Psoas muscle (tissue), 8 donors: ENCODE measurements around the gene OPN4. TPM values are rescaled to one million over a fixed set of nuclear protein-coding genes. Genes with fewer than 3 reads are reported as not detected.

Source experiments
- ATAC-seq, 4 donors: fragments of 200-7000 bp; cut with Tn5 transposase; one replicate each; pipeline ENCODE4 v1.9.1; 2020; ENCODE audit warnings: moderate library complexity in 3 of 4, mild to moderate bottlenecking in 2 of 4
- DNase-seq, 2 donors: peaks; one replicate each; pipeline ENCODE4 v3.0.0-alpha.2; 2020
- H3K27ac ChIP-seq: fragments of 200-600 bp; one replicate; pipeline ENCODE4 v1.8.0; 2022
- H3K27me3 ChIP-seq, 3 donors: fragments of 200-600 bp in 1 of 3; one replicate each; pipeline versions ENCODE4 v1.6.1 to v1.8.0; 2013 to 2022; ENCODE audit warnings: low read length in 2 of 3, mild to moderate bottlenecking in 2 of 3, moderate library complexity in 1 of 3; ENCODE audit not compliant: insufficient read depth in 3 of 3
- H3K36me3 ChIP-seq, 2 donors: fragments of 200-600 bp in 1 of 2; one replicate each; pipeline versions ENCODE4 v1.6.1 to v1.8.0; 2013 to 2022; ENCODE audit warnings: low read depth in 1 of 2, mild to moderate bottlenecking in 1 of 2, moderate library complexity in 1 of 2; ENCODE audit not compliant: insufficient read depth in 1 of 2
- H3K4me1 ChIP-seq: fragments of 200-600 bp; one replicate; pipeline ENCODE4 v1.8.0; 2022
- H3K4me3 ChIP-seq: fragments of 200-600 bp; one replicate; pipeline ENCODE4 v1.8.0; 2022; ENCODE audit warnings: mild to moderate bottlenecking
- H3K9me3 ChIP-seq: fragments of 200-600 bp; one replicate; pipeline ENCODE4 v1.8.0; 2022
- WGBS, 3 donors: extraction: QIAGEN DNeasy Blood & Tissue Kit; methylation state at CpG; one replicate each; pipeline versions ENCODE4 v1.1.6 to v1.1.7; 2013; 5-methylcytosine and 5-hydroxymethylcytosine counted together
- intact Hi-C, 2 donors: fragments of 100-400 bp; cut with DNase I; formaldehyde crosslinking; loops; one replicate each; pipeline versions ENCODE4 v1.11.0 to v1.14.2; 2022
- polyA plus RNA-seq, 3 donors: library from polyadenylated mRNA; stranded (reverse); fragments of 200-250 nt; gene quantifications; one replicate each; pipeline ENCODE4 v1.2.3, GENCODE V29; 2013
- total RNA-seq, 4 donors: library from RNA; stranded (reverse); fragmentation: NEBNext Ultra II Directional in 2 of 4; extraction: Animal tissue kit (Norgen Biotek cat#: 25700) in 2 of 4; gene quantifications; one replicate each; pipeline versions ENCODE4 v1.2.1 to v1.2.4, GENCODE V29; 2021 to 2023
- TF ChIP-seq, protein P1 (sequence below): fragments of 200-600 bp; IDR thresholded peaks from one replicate; pipeline ENCODE4 v1.8.0; 2022; ENCODE audit warnings: antibody characterized with exemption
- donor health status: healthy with polysubstance abuse.
- donor health status: DM: no; HTN: no; CAD: no; lungs with moderate emphysema.
- donor health status: Bipolar disorder and iron deficiency.
- donor health status: healthy.
- donor health status: DM: yes; HTN: yes; CAD: no.
- donor health status: DM: no; HTN: no; CAD: no.
- donor health status: DM: no; HTN: no; CAD: no.
- donor health status: DM: yes; HTN: yes; CAD: no.

OPN4 gene
- total and polyA plus RNA-seq, 7 donors, result 0.12 to 0.49 (median 0.23) TPM

DNA sequence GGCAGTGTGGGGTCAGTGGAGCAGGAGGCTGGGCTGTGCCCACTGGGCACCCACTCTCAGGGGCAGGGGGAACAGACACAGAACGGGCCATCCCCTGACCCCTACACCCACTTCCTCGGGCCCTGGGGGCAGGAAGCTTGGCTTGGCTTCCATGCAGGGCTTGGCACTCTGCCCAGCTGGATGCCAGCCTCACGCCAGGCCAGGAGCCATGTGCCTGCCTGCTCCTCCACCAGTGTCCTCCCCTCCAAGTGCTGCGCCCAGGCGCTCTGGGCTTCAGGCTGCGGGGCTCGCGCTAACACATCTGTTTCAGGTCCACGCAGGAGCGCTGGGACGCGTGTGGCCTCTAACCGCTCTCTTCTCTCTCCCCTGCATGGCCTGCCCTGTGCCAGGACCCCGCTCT is 26.7 kb downstream of the OPN4 start:
- no peaks in the 10 kb centered on the region for H3K9me3 ChIP-seq
- H3K27ac ChIP-seq, result peak overlapping the region; percentile 92
- H3K36me3 ChIP-seq, result peaks cover 0 to 57% of the 10 kb centered on the region in 2 donors
- peak; percentile 60 to 87 for DNase-seq
- intact Hi-C loops, result no loop called here
- TF ChIP-seq, protein P1, sequence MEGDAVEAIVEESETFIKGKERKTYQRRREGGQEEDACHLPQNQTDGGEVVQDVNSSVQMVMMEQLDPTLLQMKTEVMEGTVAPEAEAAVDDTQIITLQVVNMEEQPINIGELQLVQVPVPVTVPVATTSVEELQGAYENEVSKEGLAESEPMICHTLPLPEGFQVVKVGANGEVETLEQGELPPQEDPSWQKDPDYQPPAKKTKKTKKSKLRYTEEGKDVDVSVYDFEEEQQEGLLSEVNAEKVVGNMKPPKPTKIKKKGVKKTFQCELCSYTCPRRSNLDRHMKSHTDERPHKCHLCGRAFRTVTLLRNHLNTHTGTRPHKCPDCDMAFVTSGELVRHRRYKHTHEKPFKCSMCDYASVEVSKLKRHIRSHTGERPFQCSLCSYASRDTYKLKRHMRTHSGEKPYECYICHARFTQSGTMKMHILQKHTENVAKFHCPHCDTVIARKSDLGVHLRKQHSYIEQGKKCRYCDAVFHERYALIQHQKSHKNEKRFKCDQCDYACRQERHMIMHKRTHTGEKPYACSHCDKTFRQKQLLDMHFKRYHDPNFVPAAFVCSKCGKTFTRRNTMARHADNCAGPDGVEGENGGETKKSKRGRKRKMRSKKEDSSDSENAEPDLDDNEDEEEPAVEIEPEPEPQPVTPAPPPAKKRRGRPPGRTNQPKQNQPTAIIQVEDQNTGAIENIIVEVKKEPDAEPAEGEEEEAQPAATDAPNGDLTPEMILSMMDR, result no peak
- H3K4me1 ChIP-seq, result peaks cover 97% of the 10 kb centered on the region
- H3K4me3 ChIP-seq, result peak overlapping the region; percentile 7
- H3K27me3 ChIP-seq, result no peaks in the 10 kb centered on the region
- peak; percentile 39 to 61 (median 54) for ATAC-seq
- WGBS, 3 donors, result 28 to 47% (median 32%) methylated on average over 10 to 14 of the region's 14 CpGs

DNA sequence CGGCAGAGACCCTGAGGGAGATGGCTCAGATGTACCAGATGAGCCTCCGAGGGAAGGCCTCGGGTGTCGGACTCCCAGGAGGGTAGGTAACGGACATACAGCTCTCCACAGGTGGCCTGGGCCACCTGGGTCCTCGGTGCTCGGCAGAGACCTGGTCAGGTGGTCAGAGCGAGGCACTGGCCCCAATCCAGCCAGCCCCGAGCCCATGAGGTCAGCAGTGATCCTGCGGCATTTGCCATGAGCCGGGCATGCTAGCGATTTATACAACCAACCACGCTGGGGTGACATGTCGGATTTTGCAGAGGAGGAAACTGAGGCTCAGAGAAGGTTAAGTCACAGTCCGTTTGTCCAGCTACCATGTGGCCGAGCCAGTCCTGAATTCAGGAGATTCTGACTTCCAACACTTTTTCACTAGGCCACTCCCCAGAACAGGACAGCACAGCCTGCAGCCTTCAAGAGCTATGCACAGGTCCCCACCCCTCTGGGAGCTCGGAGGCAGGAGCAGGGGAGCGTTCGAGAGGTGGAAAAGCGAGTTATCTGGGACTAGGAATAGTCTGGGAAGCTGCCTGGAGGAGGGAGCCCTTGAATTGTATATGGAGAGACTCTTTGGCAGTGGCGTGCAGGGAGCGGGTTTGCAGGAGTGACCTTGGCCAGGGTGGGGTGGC is 27.5 kb downstream of the OPN4 start:
- ATAC-seq (no peak), DNase-seq (no peak)
- peak overlapping the region; percentile 7 for H3K4me3 ChIP-seq
- H3K27me3 ChIP-seq, result no peaks in the 10 kb centered on the region
- peaks cover 0 to 65% of the 10 kb centered on the region in 2 donors for H3K36me3 ChIP-seq
- H3K4me1 ChIP-seq, result peaks cover 97% of the 10 kb centered on the region
- WGBS, 3 donors, result 56 to 73% (median 60%) methylated on average over 22 of the region's 22 CpGs
- intact Hi-C loops, result loop anchor here in 1 of 2 donors (2.0 kb wide), 1 partner anchor 21 kb away; no protein-coding TSS in a partner anchor
- TF ChIP-seq, protein P1, result no peak
- H3K27ac ChIP-seq, result peak overlapping the region; percentile 92
- no peaks in the 10 kb centered on the region for H3K9me3 ChIP-seq

DNA sequence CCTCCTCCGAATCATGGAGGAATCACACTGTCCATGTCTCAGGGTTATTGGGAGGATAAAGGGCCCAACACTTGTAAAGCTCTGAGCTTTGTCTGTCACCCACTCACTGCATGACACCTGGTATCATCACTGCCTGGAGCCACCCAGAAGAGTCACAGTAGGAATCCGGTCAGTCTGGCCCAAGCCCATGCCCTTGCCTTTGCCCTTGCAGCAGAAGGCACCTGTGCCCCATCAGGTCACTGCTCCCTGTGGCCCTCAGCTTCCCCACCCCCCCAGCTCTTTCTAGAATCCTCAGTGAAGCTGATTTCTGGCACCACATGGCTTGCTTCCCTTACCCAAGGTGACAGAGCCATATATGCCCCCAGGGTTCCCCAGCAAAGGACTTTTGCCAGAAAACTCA is 28.3 kb downstream of the OPN4 start:
- Histone ChIP-seq H3K27me3 (no peaks in the 10 kb centered on the region), H3K36me3 (peaks cover 0 to 73% of the 10 kb centered on the region in 2 donors), H3K4me1 (peaks cover 97% of the 10 kb centered on the region), H3K27ac (peak overlapping the region; percentile 92), H3K4me3 (no peak overlapping the region), H3K9me3 (no peaks in the 10 kb centered on the region)
- WGBS, 3 donors, result 41 to 59% (median 46%) methylated on average over 2 of the region's 2 CpGs
- TF ChIP-seq, protein P1, result no peak
- intact Hi-C loops, result loop anchor here in 1 of 2 donors (2.0 kb wide), 1 partner anchor 22 kb away; no protein-coding TSS in a partner anchor
- ATAC-seq, result peak in 1 of 4 donors; percentile 6
- no peak for DNase-seq

DNA sequence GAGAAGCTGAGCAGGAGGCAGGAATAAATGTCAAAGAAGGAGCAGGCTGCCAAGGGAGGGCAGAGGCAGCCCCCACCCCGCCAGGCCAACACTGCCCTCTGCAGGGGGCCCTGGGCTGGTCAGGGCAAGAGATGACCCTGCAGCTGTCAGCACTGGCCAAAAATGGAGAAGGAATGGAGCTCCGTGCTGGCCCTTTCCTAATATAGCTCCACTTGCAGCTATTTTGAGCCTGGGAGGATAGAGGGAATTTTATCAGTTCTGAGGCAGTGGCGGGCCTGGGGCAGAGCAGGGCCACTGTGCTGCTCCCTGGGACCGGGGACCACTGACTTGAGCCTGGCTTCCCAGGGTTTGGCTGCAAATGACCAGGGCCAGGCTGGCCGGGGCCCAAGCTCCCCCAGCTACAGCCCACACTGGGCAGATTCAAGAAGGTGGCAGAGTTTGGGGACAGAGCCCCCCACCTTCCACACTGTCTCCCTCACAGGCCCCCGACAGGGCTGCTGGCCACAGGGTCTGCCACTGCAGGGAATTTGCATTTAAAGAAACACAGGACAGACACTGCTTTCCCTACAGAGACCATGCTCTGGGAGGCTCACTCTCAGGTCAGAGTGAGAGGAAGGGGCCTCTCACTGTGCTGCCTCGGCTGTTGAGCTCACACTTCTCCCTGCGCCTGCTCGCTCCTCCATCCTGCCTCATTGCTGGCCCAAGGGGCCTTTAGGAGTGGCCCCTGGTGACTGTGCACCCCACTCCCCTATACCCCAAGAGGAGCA is 30.2 kb downstream of the OPN4 start:
- Histone ChIP-seq H3K27ac (peak overlapping the region; percentile 92), H3K27me3 (no peaks in the 10 kb centered on the region), H3K9me3 (no peaks in the 10 kb centered on the region), H3K36me3 (peaks cover 0 to 82% of the 10 kb centered on the region in 2 donors), H3K4me3 (no peak overlapping the region), H3K4me1 (peaks cover 84% of the 10 kb centered on the region)
- peak; percentile 74 to 79 (median 78) for ATAC-seq
- intact Hi-C loops, result loop anchor here in 1 of 2 donors (2.0 kb wide), 1 partner anchor 42 kb away; no protein-coding TSS in a partner anchor
- TF ChIP-seq, protein P1, result peak; percentile 80
- 23 to 24% (median 24%) methylated on average over 9 of the region's 9 CpGs for WGBS, 3 donors
- DNase-seq, result peak; percentile 75 to 90
